Nephron progenitor cell (in vitro differentiated cells): Measurements from ENCODE around the gene CLASRP.

Source experiments
- DNase-seq: peaks from one replicate; pipeline ENCODE4 v3.0.0; 2021
- H3K27ac Mint-ChIP-seq: 2 replicates; pipeline ENCODE4 v1.8.0; 2021; ENCODE audit warnings: mild to moderate bottlenecking, moderate library complexity, mixed read lengths
- H3K27me3 Mint-ChIP-seq: 2 replicates; pipeline ENCODE4 v1.8.0; 2021; ENCODE audit warnings: mild to moderate bottlenecking, low read depth, mixed read lengths; ENCODE audit not compliant: poor library complexity
- H3K36me3 Mint-ChIP-seq: 2 replicates; pipeline ENCODE4 v1.8.0; 2021; ENCODE audit warnings: low read depth, mixed read lengths
- H3K4me1 Mint-ChIP-seq: 2 replicates; pipeline ENCODE4 v1.8.0; 2021; ENCODE audit warnings: mixed read lengths
- H3K4me3 Mint-ChIP-seq: 2 replicates; pipeline ENCODE4 v1.8.0; 2021; ENCODE audit warnings: mild to moderate bottlenecking, moderate library complexity, mixed read lengths
- H3K9me3 Mint-ChIP-seq: 2 replicates; pipeline ENCODE4 v1.8.0; 2021; ENCODE audit warnings: mild to moderate bottlenecking, moderate library complexity, mixed read lengths
- CTCF ChIP-seq: fragments of 200-600 bp; sonication (generic); IDR thresholded peaks from 2 replicates; pipeline ENCODE4 v1.5.0; 2021; ENCODE audit warnings: antibody characterized with exemption

CLASRP gene

GRCh38 chr19:45040059-45040771 lies 1.4 kb downstream of the CLASRP start:
- peak overlapping the region; percentile 98 for H3K4me3 Mint-ChIP-seq
- H3K27me3 Mint-ChIP-seq, result no peaks in the 10 kb centered on the region
- no peak for DNase-seq
- no peak for TF ChIP-seq CTCF
- H3K9me3 Mint-ChIP-seq, result no peaks in the 10 kb centered on the region
- H3K27ac Mint-ChIP-seq, result no peak overlapping the region
- H3K36me3 Mint-ChIP-seq, result peaks cover 21% of the 10 kb centered on the region
- peaks cover 30% of the 10 kb centered on the region for H3K4me1 Mint-ChIP-seq

GRCh38 chr19:45041125-45041524 lies 2.3 kb downstream of the CLASRP start:
- no peak overlapping the region for H3K27ac Mint-ChIP-seq
- peak overlapping the region; percentile 67 for H3K4me3 Mint-ChIP-seq

GRCh38 chr19:45045671-45046353 lies 7.0 kb downstream of the CLASRP start:
- Mint-ChIP-seq H3K27ac (peak overlapping the region; percentile 91), H3K27me3 (no peaks in the 10 kb centered on the region), H3K9me3 (no peaks in the 10 kb centered on the region), H3K36me3 (peaks cover 30% of the 10 kb centered on the region), H3K4me1 (peaks cover 10% of the 10 kb centered on the region), H3K4me3 (no peak overlapping the region)
- no peak for DNase-seq
- TF ChIP-seq CTCF, result no peak

More at GRCh38 chr19:45041125-45041524, 2.3 kb downstream of the CLASRP start:
- DNase-seq, result no peak
- H3K36me3 Mint-ChIP-seq, result peaks cover 25% of the 10 kb centered on the region
- peaks cover 30% of the 10 kb centered on the region for H3K4me1 Mint-ChIP-seq
- no peaks in the 10 kb centered on the region for H3K9me3 Mint-ChIP-seq
- H3K27me3 Mint-ChIP-seq, result no peaks in the 10 kb centered on the region
- TF ChIP-seq CTCF, result no peak

- no peaks in the 10 kb centered on the region for H3K27me3 Mint-ChIP-seq
- no peak for TF ChIP-seq CTCF
- peaks cover 6% of the 10 kb centered on the region for H3K4me1 Mint-ChIP-seq
- no peak overlapping the region for H3K4me3 Mint-ChIP-seq
- peaks cover 26% of the 10 kb centered on the region for H3K36me3 Mint-ChIP-seq
- H3K9me3 Mint-ChIP-seq, result no peaks in the 10 kb centered on the region
- peak overlapping the region; percentile 91 for H3K27ac Mint-ChIP-seq
- no peak for DNase-seq
These were observed 7.5 kb downstream of the CLASRP start for GRCh38 chr19:45046355-45046754.

- TF ChIP-seq CTCF, result no peak
- Mint-ChIP-seq H3K4me3 (no peak overlapping the region), H3K4me1 (no peaks in the 10 kb centered on the region), H3K9me3 (no peaks in the 10 kb centered on the region), H3K27me3 (no peaks in the 10 kb centered on the region), H3K27ac (peak overlapping the region; percentile 43), H3K36me3 (peaks cover 23% of the 10 kb centered on the region)
- DNase-seq, result no peak
These were observed 8.4 kb downstream of the CLASRP start for GRCh38 chr19:45047188-45047797.
